ENCODE data around the gene FAM181B.

The FAM181B gene

DNA sequence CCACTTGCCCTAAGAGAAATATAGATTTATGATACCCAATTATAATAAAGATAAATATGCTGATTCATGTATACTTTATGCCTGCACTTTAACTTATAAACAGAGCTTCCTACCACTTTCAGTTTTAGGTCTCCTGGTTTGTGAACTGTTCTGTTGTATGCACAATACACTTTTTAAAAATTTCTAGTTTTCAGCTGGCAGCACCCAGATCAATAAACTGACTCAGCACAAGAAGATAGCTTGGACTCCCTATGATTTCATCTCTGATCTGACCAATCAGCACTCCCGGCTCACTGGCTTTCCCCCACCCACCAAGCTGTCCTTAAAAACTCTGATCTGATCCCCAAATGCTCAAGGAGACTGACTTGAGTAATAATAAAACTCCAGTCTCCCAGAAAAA, 33.5 kb upstream of the FAM181B start:
- TF ChIP-seq, protein P1, sequence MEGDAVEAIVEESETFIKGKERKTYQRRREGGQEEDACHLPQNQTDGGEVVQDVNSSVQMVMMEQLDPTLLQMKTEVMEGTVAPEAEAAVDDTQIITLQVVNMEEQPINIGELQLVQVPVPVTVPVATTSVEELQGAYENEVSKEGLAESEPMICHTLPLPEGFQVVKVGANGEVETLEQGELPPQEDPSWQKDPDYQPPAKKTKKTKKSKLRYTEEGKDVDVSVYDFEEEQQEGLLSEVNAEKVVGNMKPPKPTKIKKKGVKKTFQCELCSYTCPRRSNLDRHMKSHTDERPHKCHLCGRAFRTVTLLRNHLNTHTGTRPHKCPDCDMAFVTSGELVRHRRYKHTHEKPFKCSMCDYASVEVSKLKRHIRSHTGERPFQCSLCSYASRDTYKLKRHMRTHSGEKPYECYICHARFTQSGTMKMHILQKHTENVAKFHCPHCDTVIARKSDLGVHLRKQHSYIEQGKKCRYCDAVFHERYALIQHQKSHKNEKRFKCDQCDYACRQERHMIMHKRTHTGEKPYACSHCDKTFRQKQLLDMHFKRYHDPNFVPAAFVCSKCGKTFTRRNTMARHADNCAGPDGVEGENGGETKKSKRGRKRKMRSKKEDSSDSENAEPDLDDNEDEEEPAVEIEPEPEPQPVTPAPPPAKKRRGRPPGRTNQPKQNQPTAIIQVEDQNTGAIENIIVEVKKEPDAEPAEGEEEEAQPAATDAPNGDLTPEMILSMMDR (IDR thresholded peaks at IDR 0.05), result no peak

DNA sequence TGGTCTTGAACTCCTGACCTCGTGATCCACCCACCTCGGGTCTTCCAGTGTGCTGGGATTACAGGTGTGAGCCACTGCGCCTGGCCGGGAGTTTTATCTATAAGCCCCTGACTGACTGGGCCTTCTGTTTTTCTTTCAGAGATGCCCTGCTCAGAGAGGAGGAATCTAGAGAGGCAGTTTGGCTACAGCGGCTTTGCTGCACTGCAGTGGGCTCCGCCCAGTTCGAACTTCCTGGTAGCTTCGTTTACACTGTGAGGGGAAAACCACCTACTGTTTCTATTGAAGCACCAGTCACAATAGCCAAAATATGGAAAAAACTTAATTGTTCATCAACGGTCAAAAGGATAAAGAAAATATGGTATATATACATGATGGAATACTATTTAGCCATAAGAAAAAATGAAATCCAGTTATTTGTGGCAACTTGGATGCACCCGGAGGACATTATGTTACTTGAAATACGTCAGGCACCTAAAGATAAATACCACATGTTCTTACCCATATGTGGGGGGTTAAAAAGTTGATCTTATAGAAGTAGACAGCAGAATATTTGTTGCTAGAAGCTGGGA, 31.9 kb upstream of the FAM181B start:
- TF ChIP-seq, protein P1 (IDR thresholded peaks at IDR 0.05), result no peak

DNA sequence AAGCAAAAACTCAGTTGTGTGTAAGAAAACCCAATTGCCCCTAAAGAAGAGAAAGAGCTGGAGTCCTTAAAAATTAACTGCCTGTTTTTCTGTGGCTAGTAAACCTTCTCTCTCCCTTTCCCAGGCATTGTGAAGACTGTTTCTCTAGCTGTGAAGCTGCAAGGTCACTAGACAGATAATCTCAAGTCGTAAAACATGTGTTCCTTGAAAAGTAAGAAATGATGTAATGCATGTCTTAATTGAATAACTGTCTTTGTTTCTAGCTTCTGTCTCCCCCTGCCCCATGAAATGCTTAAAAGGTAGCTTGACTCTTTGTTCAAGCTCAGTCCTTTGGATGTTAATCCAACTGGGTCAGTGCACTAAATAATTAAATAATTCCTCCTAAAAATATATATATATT, 29.5 kb upstream of the FAM181B start:
- TF ChIP-seq, protein P1 (IDR thresholded peaks at IDR 0.05), result no peak

DNA sequence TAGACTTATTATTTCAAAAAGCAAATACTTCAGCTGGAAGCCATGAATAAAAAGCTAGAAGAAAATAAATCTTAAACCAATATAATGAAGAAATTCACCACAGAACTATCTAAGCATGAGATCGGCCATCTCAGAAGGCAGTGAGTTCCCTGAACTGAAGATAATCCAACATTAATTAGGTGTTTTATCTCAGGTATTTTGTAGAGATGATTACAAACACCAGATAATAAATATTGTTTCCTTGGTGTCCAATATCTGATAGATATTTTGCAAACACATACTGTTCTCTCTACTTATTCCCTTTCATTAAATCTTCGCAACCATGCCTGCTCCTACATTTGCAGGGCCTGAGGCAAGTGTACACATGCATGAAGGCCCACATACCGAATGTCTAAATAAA, 26.0 kb upstream of the FAM181B start:
- TF ChIP-seq, protein P1 (IDR thresholded peaks at IDR 0.05), result no peak

DNA sequence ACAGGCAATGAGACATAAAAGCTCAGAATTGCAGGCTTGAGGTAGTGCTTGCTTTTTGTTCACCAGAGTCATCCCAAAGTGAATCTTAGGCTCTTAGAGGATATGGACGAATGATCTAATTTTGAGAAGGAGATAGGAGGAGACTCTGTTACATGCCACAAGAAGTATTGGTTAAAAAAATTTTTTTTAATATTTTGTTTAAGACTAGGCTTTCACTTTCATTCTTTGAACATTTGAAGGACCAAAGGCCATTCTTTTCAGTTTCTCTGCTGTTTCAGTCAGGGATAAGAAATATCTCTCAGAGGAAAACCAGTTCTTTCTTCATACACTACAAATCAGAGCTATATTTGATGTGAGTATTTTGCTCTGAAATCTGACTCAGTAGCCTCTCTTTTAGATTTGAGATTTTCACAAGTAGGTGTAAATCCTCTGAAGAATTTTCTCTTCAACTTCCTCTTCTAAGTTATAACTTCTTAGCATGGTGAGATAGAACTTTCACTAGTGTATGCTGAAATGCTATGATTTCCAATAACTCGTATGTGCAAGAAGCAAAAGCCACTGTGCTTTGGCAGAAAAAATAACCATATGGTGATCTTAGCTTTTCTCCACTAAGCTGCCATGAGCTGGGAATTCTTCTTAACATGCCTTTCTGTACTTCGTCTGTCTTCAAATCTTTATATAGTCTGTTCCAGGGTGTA, 24.1 kb upstream of the FAM181B start:
- TF ChIP-seq, protein P1 (IDR thresholded peaks at IDR 0.05), result no peak

DNA sequence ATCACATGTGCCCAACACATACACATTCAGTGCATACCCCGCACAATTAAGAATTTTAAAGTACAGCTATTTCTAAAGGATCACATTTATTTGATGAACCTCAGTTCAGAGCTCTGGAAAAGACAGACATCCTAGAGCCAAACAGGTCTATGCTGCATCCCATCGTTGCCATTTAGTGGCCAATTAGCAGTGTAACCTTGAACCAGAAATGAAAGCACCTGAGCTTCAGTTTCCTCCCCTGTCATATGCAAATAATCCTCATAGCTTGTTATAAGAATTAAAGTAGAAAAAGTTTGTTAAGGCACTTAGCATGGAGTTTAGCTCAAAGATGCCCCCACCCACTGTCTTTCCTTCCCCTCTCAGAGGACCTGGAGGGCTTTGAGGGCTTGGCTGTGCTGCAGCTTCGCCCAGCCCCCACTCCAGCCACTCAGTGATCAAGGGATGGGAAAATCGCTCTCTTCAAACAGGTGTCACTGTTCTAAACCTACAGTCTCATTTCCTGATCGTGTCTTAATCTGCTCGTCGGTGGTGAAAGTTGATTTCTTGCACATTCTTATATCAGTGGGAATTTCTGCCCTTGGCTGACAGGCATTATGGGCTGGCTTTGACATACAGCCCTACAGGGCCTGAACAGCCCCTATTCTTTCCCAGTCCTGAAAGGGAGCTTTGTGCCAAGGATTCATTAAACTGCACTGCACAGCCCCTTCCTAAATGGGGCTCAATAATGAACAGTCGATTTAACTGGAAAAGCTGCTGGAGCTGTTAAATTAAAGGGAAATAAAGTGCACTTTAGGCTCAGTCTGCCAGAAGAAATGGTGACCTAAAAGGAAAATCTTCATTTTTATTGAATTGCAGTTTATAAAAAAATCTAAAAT, 23.3 kb upstream of the FAM181B start:
- TF ChIP-seq, protein P1 (IDR thresholded peaks at IDR 0.05), result no peak

DNA sequence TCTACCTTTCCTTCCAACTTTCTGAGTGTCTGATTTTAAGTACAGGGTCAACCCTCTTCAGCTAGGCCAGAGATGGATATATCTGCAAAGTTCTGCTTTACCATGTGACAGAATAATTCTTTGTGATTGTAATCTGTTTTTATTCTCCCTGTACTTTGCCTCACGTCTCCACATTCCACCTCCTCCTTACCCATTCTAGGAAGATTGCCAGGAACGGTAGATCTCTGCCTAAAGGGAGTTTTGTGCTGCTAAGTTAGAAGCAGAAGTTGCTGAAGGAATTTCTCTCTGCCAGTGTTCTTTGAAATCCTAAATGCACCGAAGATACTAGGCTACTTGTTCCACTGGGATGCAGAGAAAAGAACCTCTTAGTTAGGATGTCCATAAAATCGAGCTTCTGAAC, 20.7 kb upstream of the FAM181B start:
- TF ChIP-seq, protein P1 (IDR thresholded peaks at IDR 0.05), result no peak
